A549 (cell line): Measurements from ENCODE around the gene SPIRE2. TPM values are rescaled to one million over a fixed set of nuclear protein-coding genes. Genes with fewer than 3 reads are reported as not detected.
"Not testable (repeated sequence)": the region's sequence is repeated elsewhere in the genome, so short reads cannot be mapped to it uniquely, and the experiment has no call there.

Experiments used
- ATAC-seq, 2 experiments: fragments of 200-7000 bp in 1 of 2; fragments of >200 bp in 1 of 2; cut with Nextera tagmentation in 1 of 2; cut with Tn5 transposase in 1 of 2; 3 replicates each; pipeline versions ENCODE4 v1.8.0 to v1.9.1; 2018 to 2020; ENCODE audit warnings: mild to moderate bottlenecking in 1 of 2, moderate library complexity in 1 of 2
- CTCF ChIA-PET: fragments of 300-600 bp; sonication (Branson Sonifier 250); formaldehyde crosslinking; extraction: SDS; loops from one replicate; lab custom pipeline; 2021; ENCODE audit warnings: antibody characterized with exemption, inconsistent platforms; lab: Yijun Ruan, JAX
- POLR2A ChIA-PET: fragments of 350-600 bp; formaldehyde crosslinking; extraction: SDS; loops from one replicate; lab custom pipeline; 2021; ENCODE audit warnings: antibody characterized with exemption, inconsistent platforms; lab: Yijun Ruan, JAX
- DNase-seq, 2 experiments: peaks; one replicate each; pipeline versions ENCODE4 v3.0.0 to v3.0.0-alpha.2; 2011 to 2016; ENCODE audit warnings: low read depth in 1 of 2, low spot score in 1 of 2
- FAIRE-seq: peaks from 2 replicates; lab custom pipeline; 2011; peaks lifted over from hg19 to GRCh38; lab: Jason Lieb, UNC
- H3K27ac ChIP-seq, 2 experiments: fragments of >200 bp; sonication (Bioruptor Twin); formaldehyde crosslinking; 3 replicates each; pipeline ENCODE4 v1.5.1; 2016 to 2017
- H3K4me1 ChIP-seq: fragments of >200 bp; sonication (Bioruptor Twin); formaldehyde crosslinking; 3 replicates; pipeline ENCODE4 v1.6.1; 2016
- H3K4me2 ChIP-seq: fragments of >200 bp; sonication (Bioruptor Twin); formaldehyde crosslinking; 3 replicates; pipeline ENCODE4 v1.6.1; 2016
- H3K4me3 ChIP-seq: fragments of >200 bp; sonication (Bioruptor Twin); formaldehyde crosslinking; 3 replicates; pipeline ENCODE4 v1.5.1; 2016
- H3K9me3 ChIP-seq: fragments of >200 bp; sonication (Bioruptor Twin); formaldehyde crosslinking; 3 replicates; pipeline ENCODE4 v1.6.1; 2016
- CBX2 ChIP-seq: fragments of 200-600 bp; sonication (generic); IDR thresholded peaks from 2 replicates; pipeline ENCODE4 v1.6.1; 2016; ENCODE audit warnings: low read depth, mild to moderate bottlenecking, borderline replicate concordance
- CBX8 ChIP-seq: fragments of 200-600 bp; sonication (generic); IDR thresholded peaks from 2 replicates; pipeline ENCODE4 v1.6.1; 2016
- EP300 ChIP-seq, 2 experiments: fragments of >200 bp; sonication (Bioruptor Twin); formaldehyde crosslinking; IDR thresholded peaks; 2 replicates in 1 of 2; 3 replicates in 1 of 2; pipeline ENCODE4 v1.6.1; 2016 to 2017
- FOSB ChIP-seq: fragments of 250-450 bp; sonication (Bioruptor Pico); IDR thresholded peaks from 2 replicates; pipeline ENCODE4 v1.5.0; 2020; ENCODE audit warnings: mild to moderate bottlenecking, moderate library complexity
- FOSL2 ChIP-seq, 2 experiments: fragments of 450-650 bp in 1 of 2; fragments of >200 bp in 1 of 2; sonication (Bioruptor Twin) in 1 of 2; formaldehyde crosslinking; IDR thresholded peaks; 2 replicates each; pipeline versions ENCODE4 v1.5.0 to v1.6.1; 2016 to 2020; ENCODE audit warnings: mild to moderate bottlenecking in 1 of 2, moderate library complexity in 1 of 2
- GATA3 ChIP-seq: IDR thresholded peaks from 2 replicates; pipeline ENCODE4 v1.6.1; 2012; ENCODE audit warnings: borderline replicate concordance
- HOXA7 ChIP-seq: fragments of 250-450 bp; sonication (Bioruptor Pico); IDR thresholded peaks from 2 replicates; pipeline ENCODE4 v1.5.0; 2020; ENCODE audit warnings: mild to moderate bottlenecking, moderate library complexity
- HOXB5 ChIP-seq: fragments of 250-450 bp; sonication (Bioruptor Pico); IDR thresholded peaks from 2 replicates; pipeline ENCODE4 v1.5.0; 2020; ENCODE audit warnings: mild to moderate bottlenecking, moderate library complexity
- KDM5A ChIP-seq: fragments of 200-600 bp; sonication (generic); IDR thresholded peaks from 2 replicates; pipeline ENCODE4 v1.6.1; 2016; ENCODE audit warnings: antibody characterized with exemption, mild to moderate bottlenecking
- NFE2L2 ChIP-seq: fragments of 150-350 bp; conservative IDR thresholded peaks from 2 replicates; pipeline ENCODE4 v1.6.1; 2014; ENCODE audit warnings: low read length
- PHF8 ChIP-seq: fragments of 200-600 bp; sonication (generic); IDR thresholded peaks from 2 replicates; pipeline ENCODE4 v1.6.1; 2016; ENCODE audit warnings: low read depth, mild to moderate bottlenecking, antibody characterized with exemption, moderate library complexity, borderline replicate concordance
- POLR2A ChIP-seq: IDR thresholded peaks from 2 replicates; pipeline ENCODE4 v1.6.1; 2012; ENCODE audit warnings: mild to moderate bottlenecking, low read length
- RCOR1 ChIP-seq: fragments of 150-350 bp; IDR thresholded peaks from 2 replicates; pipeline ENCODE4 v1.6.1; 2014; ENCODE audit warnings: antibody characterized with exemption, low read length, low read depth
- SMC3 ChIP-seq: fragments of >200 bp; sonication (Bioruptor Twin); formaldehyde crosslinking; IDR thresholded peaks from 3 replicates; pipeline ENCODE4 v1.6.1; 2018; ENCODE audit warnings: inconsistent platforms
- TFCP2L1 ChIP-seq: fragments of 250-450 bp; sonication (Bioruptor Pico); IDR thresholded peaks from 2 replicates; pipeline ENCODE4 v1.5.0; 2021; ENCODE audit warnings: mild to moderate bottlenecking
- ZSCAN20 ChIP-seq: fragments of 250-450 bp; sonication (Bioruptor Pico); IDR thresholded peaks from 2 replicates; pipeline ENCODE4 v1.8.0; 2022; ENCODE audit warnings: mild to moderate bottlenecking, moderate library complexity
- WGBS: methylation state at CpG from one replicate; pipeline ENCODE4 v1.1.6; 2017; ENCODE audit errors: missing lambda C conversion rate; 5-methylcytosine and 5-hydroxymethylcytosine counted together
- polyA plus RNA-seq, 4 experiments: library from polyadenylated mRNA; depleted of rRNA in 3 of 4; stranded (reverse); fragments of >200 nt; fragmentation: RNase III in 1 of 4; extraction: RNeasy Plus Mini Kit Qiagen cat#74134 plus additional on column Dnase treatment in 1 of 4; gene quantifications; 2 replicates in 3 of 4; 3 replicates in 1 of 4; pipeline ENCODE4 v1.2.3, GENCODE V29; 2011 to 2017
- TF ChIP-seq, protein P1 (sequence below): fragments of >200 bp; sonication (Bioruptor Twin); formaldehyde crosslinking; IDR thresholded peaks from 2 replicates; pipeline ENCODE4 v1.6.1; 2016

The SPIRE2 gene
- polyA plus RNA-seq, 2 of the 4 experiments (the other 2 are of a cell fraction) = 6.0 to 9.9 TPM

DNA sequence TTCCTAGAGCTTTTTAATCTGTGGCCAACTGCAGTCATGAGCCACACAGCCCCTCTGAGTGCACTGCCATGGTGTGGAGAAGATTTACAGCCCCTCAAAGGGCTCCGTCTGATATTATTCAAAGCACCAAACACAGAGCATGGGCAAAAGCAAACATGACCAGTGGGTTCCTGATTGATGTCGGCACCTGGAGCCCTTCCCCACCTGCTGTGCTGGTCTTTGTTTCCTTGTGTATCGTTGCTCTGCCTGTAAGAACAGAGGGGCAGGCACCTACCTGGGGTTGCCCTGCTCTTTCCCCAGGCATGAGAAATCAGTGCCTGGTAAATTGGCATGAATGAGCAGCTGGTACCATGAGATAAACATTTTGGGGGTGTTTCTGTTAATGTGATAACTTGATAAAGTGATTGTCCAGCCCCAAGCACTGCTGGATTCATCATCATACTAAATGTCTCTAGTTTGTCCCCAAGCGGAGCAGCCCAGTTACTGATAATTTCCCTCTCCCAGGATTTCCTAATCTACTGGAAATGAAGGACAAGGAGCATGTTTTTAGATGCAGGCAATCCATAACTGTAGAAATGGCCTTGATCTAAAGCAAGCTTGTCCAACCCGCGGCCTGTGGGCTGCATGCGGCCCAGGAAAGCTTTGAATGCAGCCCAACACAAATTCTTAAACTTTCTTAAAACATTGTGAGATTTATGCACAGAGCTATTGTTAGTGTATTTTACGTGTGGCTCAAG lies 5.0 kb upstream of the SPIRE2 start:
- DNase-seq (no peak), ATAC-seq (no peak)
- H3K4me3 ChIP-seq = no peak overlapping the region
- POLR2A ChIA-PET = no interaction called here
- no peaks in the 10 kb centered on the region for H3K9me3 ChIP-seq
- H3K4me1 ChIP-seq = peaks cover 8% of the 10 kb centered on the region
- H3K4me2 ChIP-seq = no peak overlapping the region
- no peak for TF ChIP-seq NFE2L2
- TF ChIP-seq PHF8 = no peak
- TF ChIP-seq POLR2A = no peak
- no peak for TF ChIP-seq SMC3
- TF ChIP-seq TFCP2L1 (CRISPR knock-in tag) = no peak
- TF ChIP-seq ZSCAN20 (CRISPR knock-in tag) = no peak
- no peak for TF ChIP-seq CBX8
- TF ChIP-seq GATA3 = no peak
- TF ChIP-seq FOSB (CRISPR knock-in tag) = no peak
- TF ChIP-seq HOXB5 (CRISPR knock-in tag) = no peak
- TF ChIP-seq EP300 (IDR thresholded peaks at IDR 0.05) = no peak
- no peak for TF ChIP-seq KDM5A
- TF ChIP-seq CBX2 = no peak
- TF ChIP-seq, protein P1, sequence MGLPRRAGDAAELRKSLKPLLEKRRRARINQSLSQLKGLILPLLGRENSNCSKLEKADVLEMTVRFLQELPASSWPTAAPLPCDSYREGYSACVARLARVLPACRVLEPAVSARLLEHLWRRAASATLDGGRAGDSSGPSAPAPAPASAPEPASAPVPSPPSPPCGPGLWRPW = no peak
- TF ChIP-seq RCOR1 = no peak
- TF ChIP-seq, all 56 proteins: peak for 0
- no peak overlapping the region for H3K27ac ChIP-seq
- WGBS = 84% methylated on average over 8 of the region's 8 CpGs
- no peak for FAIRE-seq
- CTCF ChIA-PET = interaction anchor here (0.8 to 2.7 kb wide), 3 partner anchors 9 to 37 kb away, joined by 3 to 15 read pairs (median 3); no protein-coding TSS in a partner anchor

DNA sequence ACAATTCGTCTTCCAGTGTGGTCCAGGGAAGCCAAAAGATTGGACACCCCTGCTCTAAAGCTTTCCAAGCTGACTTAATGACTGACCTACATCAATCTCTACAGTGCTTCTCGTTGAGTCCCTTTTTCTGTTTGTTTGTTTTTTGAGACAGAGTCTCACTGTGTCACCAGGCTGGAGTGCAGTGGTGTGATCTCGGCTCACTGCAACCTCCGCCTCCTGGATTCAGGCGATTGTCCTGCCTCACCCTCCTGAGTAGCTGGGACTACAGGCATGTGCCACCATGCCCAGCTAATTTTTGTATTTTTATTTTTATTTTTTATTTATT lies 4.5 kb upstream of the SPIRE2 start:
- ATAC-seq, FAIRE-seq, DNase-seq, H3K4me1 ChIP-seq, H3K9me3 ChIP-seq, H3K27ac ChIP-seq, H3K4me2 ChIP-seq, POLR2A ChIA-PET, H3K4me3 ChIP-seq: not testable (repeated sequence)
- CTCF ChIA-PET = interaction anchor here (0.8 to 2.7 kb wide), 3 partner anchors 10 to 37 kb away, joined by 3 to 15 read pairs (median 3); no protein-coding TSS in a partner anchor
- WGBS = 76% methylated on average over 5 of the region's 5 CpGs

DNA sequence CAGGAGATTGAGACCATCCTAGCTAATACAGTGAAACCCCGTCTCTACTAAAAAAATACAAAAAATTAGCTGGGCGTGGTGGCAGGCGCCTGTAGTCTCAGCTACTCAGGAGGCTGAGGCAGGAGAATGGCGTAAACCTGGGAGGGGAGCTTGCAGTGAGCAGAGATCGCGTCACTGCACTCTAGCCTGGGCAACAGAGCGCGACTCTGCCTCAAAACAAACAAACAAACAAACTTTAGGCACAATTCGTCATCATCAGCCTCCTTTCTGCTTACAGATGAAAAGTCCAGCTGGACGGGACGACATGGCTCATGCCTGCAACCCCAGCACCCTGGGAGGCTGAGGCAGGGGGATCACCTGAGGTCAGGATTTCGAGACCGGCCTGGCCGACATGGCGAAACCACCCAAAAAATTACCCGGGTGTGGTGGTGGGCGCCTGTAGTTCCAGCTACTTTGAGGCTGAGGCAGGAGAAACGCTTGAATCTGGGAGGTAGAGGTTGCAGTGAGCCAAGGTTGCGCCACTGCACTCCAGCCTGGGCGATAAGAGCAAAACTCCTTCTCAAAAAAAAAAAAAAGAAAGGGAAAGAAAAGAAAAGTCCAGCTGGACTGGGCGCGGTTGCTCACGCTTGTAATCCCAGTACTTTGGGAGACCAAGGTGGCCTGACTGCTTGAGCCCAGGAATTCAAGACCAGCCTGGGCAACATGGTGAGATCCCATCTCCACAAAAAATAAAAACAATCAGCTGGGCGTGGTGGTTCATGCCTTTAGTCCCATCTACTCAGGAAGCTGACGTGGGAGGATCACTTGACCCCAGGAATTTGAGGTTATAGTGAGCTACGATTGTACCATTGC lies 1.5 kb upstream of the SPIRE2 start:
- TF ChIP-seq HOXA7 (CRISPR knock-in tag) (no peak), FOSL2 (IDR thresholded peaks at IDR 0.05) (no peak), FOSL2 (CRISPR knock-in tag; IDR thresholded peaks at IDR 0.05) (no peak), TFCP2L1 (CRISPR knock-in tag) (no peak)
- Histone ChIP-seq H3K4me1 (peaks cover 14% of the 10 kb centered on the region), H3K9me3 (no peaks in the 10 kb centered on the region), H3K4me3 (no peak overlapping the region; the same call in 2 of the 3 replicates), H3K27ac (peak overlapping the region in 1 of 2 experiments; percentile 98; a peak in 3 of 6 replicates), H3K4me2 (peak overlapping the region; percentile 81)
- 83% methylated on average over 26 of the region's 26 CpGs for WGBS
- DNase-seq (peak in 1 of 2 experiments; percentile 22), ATAC-seq (no peak), FAIRE-seq (no peak)
- POLR2A ChIA-PET = no interaction called here
- CTCF ChIA-PET = interaction anchor here (0.7 to 2.8 kb wide), 5 partner anchors 9 to 126 kb away, joined by 3 to 13 read pairs (median 5); no protein-coding TSS in a partner anchor
